ENCODE results near the gene PRPS1L1. TPM values are rescaled to one million over a fixed set of nuclear protein-coding genes. Genes with fewer than 3 reads are reported as not detected.

Gene PRPS1L1
- total and polyA plus RNA-seq, 10 of the 15 experiments (the other 5 are each of a cell fraction or from before 2014, with no cell fraction given), result not detected

DNA sequence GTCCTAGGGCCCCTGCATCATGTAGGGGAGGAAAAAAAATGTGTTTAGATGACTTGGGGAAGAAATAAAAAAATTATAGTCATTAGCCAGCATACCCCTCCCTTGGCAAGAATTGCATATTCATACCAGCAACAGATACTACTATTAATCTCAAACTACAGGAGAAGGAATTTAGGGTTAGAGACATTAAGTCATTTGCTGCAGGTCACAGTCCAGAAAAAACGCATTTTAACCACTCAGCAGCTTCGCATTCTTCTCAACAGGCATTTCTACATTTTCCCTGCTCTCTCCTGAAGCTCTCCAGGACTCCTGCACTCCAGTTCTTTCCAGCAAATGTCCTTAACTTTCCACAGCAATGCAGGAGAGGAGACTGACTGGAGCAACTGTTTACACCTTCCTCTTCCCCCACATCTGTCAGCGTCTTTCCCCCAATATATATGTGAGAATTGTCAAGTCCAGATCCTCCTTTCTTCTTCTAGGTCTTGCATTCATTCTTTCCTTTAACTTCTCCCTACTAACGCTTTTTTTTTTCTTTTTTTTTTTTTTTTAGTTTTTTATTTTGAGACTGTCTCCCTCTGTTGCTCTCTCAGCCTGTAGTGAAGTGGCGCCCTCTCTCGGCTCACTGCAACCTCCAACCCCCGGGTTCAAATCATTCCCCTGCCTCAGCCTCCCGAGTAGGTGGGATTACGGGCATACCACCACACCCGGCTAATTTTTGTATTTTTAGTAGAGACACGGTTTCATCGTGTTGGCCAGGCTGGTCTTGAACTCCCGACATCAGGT, 35.6 kb downstream of the PRPS1L1 start:
- TF ChIP-seq ZNF384 (IDR thresholded peaks at IDR 0.05; ENCODE audit: borderline replicate concordance, low read depth, low read length) (peak; percentile 68), MYC (IDR thresholded peaks at IDR 0.05; ENCODE audit: insufficient read depth, insufficient read length, insufficient replicate concordance, low read length, severe bottlenecking) (no peak), RAD21 (IDR thresholded peaks at IDR 0.05; ENCODE audit: insufficient read depth, low read depth, low read length) (peak; percentile 63), SMC3 (IDR thresholded peaks at IDR 0.05; ENCODE audit: borderline replicate concordance, low read length) (peak; percentile 55; the same call in 1 of the 2 replicates)
- TF ChIP-seq, protein P1, sequence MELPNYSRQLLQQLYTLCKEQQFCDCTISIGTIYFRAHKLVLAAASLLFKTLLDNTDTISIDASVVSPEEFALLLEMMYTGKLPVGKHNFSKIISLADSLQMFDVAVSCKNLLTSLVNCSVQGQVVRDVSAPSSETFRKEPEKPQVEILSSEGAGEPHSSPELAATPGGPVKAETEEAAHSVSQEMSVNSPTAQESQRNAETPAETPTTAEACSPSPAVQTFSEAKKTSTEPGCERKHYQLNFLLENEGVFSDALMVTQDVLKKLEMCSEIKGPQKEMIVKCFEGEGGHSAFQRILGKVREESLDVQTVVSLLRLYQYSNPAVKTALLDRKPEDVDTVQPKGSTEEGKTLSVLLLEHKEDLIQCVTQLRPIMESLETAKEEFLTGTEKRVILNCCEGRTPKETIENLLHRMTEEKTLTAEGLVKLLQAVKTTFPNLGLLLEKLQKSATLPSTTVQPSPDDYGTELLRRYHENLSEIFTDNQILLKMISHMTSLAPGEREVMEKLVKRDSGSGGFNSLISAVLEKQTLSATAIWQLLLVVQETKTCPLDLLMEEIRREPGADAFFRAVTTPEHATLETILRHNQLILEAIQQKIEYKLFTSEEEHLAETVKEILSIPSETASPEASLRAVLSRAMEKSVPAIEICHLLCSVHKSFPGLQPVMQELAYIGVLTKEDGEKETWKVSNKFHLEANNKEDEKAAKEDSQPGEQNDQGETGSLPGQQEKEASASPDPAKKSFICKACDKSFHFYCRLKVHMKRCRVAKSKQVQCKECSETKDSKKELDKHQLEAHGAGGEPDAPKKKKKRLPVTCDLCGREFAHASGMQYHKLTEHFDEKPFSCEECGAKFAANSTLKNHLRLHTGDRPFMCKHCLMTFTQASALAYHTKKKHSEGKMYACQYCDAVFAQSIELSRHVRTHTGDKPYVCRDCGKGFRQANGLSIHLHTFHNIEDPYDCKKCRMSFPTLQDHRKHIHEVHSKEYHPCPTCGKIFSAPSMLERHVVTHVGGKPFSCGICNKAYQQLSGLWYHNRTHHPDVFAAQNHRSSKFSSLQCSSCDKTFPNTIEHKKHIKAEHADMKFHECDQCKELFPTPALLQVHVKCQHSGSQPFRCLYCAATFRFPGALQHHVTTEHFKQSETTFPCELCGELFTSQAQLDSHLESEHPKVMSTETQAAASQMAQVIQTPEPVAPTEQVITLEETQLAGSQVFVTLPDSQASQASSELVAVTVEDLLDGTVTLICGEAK (IDR thresholded peaks at IDR 0.05; ENCODE audit: borderline replicate concordance), result 0 out of 2 replicates have a peak, but pooled peaks have one; percentile 17
- TF ChIP-seq, protein P2, sequence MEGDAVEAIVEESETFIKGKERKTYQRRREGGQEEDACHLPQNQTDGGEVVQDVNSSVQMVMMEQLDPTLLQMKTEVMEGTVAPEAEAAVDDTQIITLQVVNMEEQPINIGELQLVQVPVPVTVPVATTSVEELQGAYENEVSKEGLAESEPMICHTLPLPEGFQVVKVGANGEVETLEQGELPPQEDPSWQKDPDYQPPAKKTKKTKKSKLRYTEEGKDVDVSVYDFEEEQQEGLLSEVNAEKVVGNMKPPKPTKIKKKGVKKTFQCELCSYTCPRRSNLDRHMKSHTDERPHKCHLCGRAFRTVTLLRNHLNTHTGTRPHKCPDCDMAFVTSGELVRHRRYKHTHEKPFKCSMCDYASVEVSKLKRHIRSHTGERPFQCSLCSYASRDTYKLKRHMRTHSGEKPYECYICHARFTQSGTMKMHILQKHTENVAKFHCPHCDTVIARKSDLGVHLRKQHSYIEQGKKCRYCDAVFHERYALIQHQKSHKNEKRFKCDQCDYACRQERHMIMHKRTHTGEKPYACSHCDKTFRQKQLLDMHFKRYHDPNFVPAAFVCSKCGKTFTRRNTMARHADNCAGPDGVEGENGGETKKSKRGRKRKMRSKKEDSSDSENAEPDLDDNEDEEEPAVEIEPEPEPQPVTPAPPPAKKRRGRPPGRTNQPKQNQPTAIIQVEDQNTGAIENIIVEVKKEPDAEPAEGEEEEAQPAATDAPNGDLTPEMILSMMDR (IDR thresholded peaks at IDR 0.05 in 2 of 3, conservative IDR thresholded peaks at IDR 0.05 in 1 of 3; ENCODE audit: control insufficient read depth in 2 of 3, extremely low read depth in 1 of 3, insufficient read depth in 1 of 3, low read depth in 3 of 3, low read length in 3 of 3), result peak; percentile 33 to 55 (median 41)
- TF ChIP-seq, protein P3, sequence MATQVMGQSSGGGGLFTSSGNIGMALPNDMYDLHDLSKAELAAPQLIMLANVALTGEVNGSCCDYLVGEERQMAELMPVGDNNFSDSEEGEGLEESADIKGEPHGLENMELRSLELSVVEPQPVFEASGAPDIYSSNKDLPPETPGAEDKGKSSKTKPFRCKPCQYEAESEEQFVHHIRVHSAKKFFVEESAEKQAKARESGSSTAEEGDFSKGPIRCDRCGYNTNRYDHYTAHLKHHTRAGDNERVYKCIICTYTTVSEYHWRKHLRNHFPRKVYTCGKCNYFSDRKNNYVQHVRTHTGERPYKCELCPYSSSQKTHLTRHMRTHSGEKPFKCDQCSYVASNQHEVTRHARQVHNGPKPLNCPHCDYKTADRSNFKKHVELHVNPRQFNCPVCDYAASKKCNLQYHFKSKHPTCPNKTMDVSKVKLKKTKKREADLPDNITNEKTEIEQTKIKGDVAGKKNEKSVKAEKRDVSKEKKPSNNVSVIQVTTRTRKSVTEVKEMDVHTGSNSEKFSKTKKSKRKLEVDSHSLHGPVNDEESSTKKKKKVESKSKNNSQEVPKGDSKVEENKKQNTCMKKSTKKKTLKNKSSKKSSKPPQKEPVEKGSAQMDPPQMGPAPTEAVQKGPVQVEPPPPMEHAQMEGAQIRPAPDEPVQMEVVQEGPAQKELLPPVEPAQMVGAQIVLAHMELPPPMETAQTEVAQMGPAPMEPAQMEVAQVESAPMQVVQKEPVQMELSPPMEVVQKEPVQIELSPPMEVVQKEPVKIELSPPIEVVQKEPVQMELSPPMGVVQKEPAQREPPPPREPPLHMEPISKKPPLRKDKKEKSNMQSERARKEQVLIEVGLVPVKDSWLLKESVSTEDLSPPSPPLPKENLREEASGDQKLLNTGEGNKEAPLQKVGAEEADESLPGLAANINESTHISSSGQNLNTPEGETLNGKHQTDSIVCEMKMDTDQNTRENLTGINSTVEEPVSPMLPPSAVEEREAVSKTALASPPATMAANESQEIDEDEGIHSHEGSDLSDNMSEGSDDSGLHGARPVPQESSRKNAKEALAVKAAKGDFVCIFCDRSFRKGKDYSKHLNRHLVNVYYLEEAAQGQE (IDR thresholded peaks at IDR 0.05; ENCODE audit: low read depth, low read length), result no peak
- Histone ChIP-seq H3K9ac (ENCODE audit: control insufficient read depth, insufficient read depth, low read length) (no peak overlapping the region), H3K27ac (ENCODE audit: control insufficient read depth, insufficient read depth) (no peak overlapping the region), H3K79me2 (ENCODE audit: control insufficient read depth, insufficient read depth, low read length) (no peaks in the 10 kb centered on the region), H3K4me3 (no peak overlapping the region), H4K20me1 (ENCODE audit: control insufficient read depth, insufficient read depth) (no peaks in the 10 kb centered on the region), H2AFZ (ENCODE audit: control insufficient read depth, low read depth, low read length) (no peak overlapping the region), H3K9me3 (replicated peaks; ENCODE audit: control insufficient read depth, insufficient read depth, low read length) (no peaks in the 10 kb centered on the region), H3K4me2 (ENCODE audit: control insufficient read depth, insufficient read depth) (no peak overlapping the region), H3K36me3 (ENCODE audit: control insufficient read depth in 2 of 2, insufficient read depth in 2 of 2, low read length in 1 of 2) (no peaks in the 10 kb centered on the region), H3K27me3 (replicated peaks in 1 of 2; ENCODE audit: control insufficient read depth in 2 of 2, insufficient read depth in 2 of 2, low read length in 1 of 2) (no peaks in the 10 kb centered on the region), H3K4me1 (ENCODE audit: control insufficient read depth, insufficient read depth, low read length) (no peaks in the 10 kb centered on the region)
- ChIA-PET RAD21 (ENCODE audit: unreplicated experiment) (interaction anchor here (0.6 to 8.3 kb wide), 7 partner anchors 9 to 308 kb away, joined by 3 to 94 read pairs (median 3); no protein-coding TSS in a partner anchor), SMC1A (ENCODE audit: uncharacterized antibody, unreplicated experiment) (interaction anchor here (0.7 to 3.8 kb wide), 5 partner anchors 8 to 285 kb away, joined by 3 to 63 read pairs (median 5); no protein-coding TSS in a partner anchor), POLR2A (no interaction called here), CTCF (interaction anchor here (0.6 to 9.9 kb wide), 11 partner anchors 10 to 327 kb away, joined by 3 to 193 read pairs (median 4); no protein-coding TSS in a partner anchor)
- DNase-seq (ENCODE audit: low read depth, low spot score) (no peak), ATAC-seq (peak; percentile 79), FAIRE-seq (no peak)
- in situ Hi-C loops (cut with MboI), result no loop called here
- WGBS (ENCODE audit: insufficient coverage, insufficient replicate concordance, low lambda C conversion rate, missing lambda C conversion rate), result 36% methylated on average over 11 of the region's 13 CpGs
- BruUV-seq (replicated peaks), result no TSS peak
- intact Hi-C loops (cut with micrococcal nuclease; ENCODE audit: unreplicated experiment), result loop anchor here (1.0 to 5.0 kb wide), 2 partner anchors 222 to 285 kb away; no protein-coding TSS in a partner anchor
